Skeletal muscle satellite cell (primary cell): Measurements from ENCODE around the gene ARIH1.
"Not testable (repeated sequence)": the region's sequence is repeated elsewhere in the genome, so short reads cannot be mapped to it uniquely, and the experiment has no call there.

Experiments
- H3K27me3 ChIP-seq: 2 replicates; pipeline ENCODE4 v1.7.0; 2013; ENCODE audit warnings: low read length; ENCODE audit not compliant: control insufficient read depth, insufficient read depth
- H3K36me3 ChIP-seq: 2 replicates; pipeline ENCODE4 v1.7.0; 2013; ENCODE audit warnings: mild to moderate bottlenecking, control low read depth, low read length; ENCODE audit not compliant: insufficient read depth
- H3K4me1 ChIP-seq: 2 replicates; pipeline ENCODE4 v1.7.0; 2013; ENCODE audit warnings: low read length; ENCODE audit not compliant: control insufficient read depth, insufficient read depth
- H3K4me2 ChIP-seq: 2 replicates; pipeline ENCODE4 v1.7.0; 2013; ENCODE audit warnings: mild to moderate bottlenecking, low read length
- H3K4me3 ChIP-seq: 2 replicates; pipeline ENCODE4 v1.7.0; 2013; ENCODE audit warnings: low read length
- H3K9ac ChIP-seq: 2 replicates; pipeline ENCODE4 v1.7.0; 2013; ENCODE audit warnings: mild to moderate bottlenecking, low read depth, low read length, moderate library complexity
- H3K9me3 ChIP-seq: replicated peaks from 2 replicates; pipeline ENCODE4 v1.7.0; 2013; ENCODE audit warnings: mild to moderate bottlenecking, control low read depth, low read length

Gene ARIH1

GRCh38 chr15:72614810-72615532 is 140.8 kb downstream of the ARIH1 start:
- H3K4me3 ChIP-seq: no peak overlapping the region
- H3K4me2 ChIP-seq: no peak overlapping the region
- no peaks in the 10 kb centered on the region for H3K36me3 ChIP-seq
- no peaks in the 10 kb centered on the region for H3K9me3 ChIP-seq
- no peaks in the 10 kb centered on the region for H3K4me1 ChIP-seq
- no peak overlapping the region for H3K9ac ChIP-seq
- no peaks in the 10 kb centered on the region for H3K27me3 ChIP-seq

- not testable (repeated sequence) for H3K4me3 ChIP-seq, H3K36me3 ChIP-seq, H3K4me1 ChIP-seq, H3K9ac ChIP-seq, H3K27me3 ChIP-seq, H3K4me2 ChIP-seq, H3K9me3 ChIP-seq
These were observed 141.6 kb downstream of the ARIH1 start for GRCh38 chr15:72615533-72616233.

GRCh38 chr15:72616491-72617210 is 142.5 kb downstream of the ARIH1 start:
- no peaks in the 10 kb centered on the region for H3K27me3 ChIP-seq
- H3K36me3 ChIP-seq: no peaks in the 10 kb centered on the region
- H3K4me3 ChIP-seq: no peak overlapping the region

GRCh38 chr15:72623854-72624253 is 149.7 kb downstream of the ARIH1 start:
- not testable (repeated sequence) for H3K4me3 ChIP-seq, H3K9me3 ChIP-seq, H3K9ac ChIP-seq, H3K4me2 ChIP-seq, H3K27me3 ChIP-seq, H3K4me1 ChIP-seq, H3K36me3 ChIP-seq

More at GRCh38 chr15:72616491-72617210, 142.5 kb downstream of the ARIH1 start:
- H3K9me3 ChIP-seq: no peaks in the 10 kb centered on the region
- H3K4me1 ChIP-seq: no peaks in the 10 kb centered on the region
- H3K9ac ChIP-seq: no peak overlapping the region
- no peak overlapping the region for H3K4me2 ChIP-seq

- H3K9ac ChIP-seq, H3K4me3 ChIP-seq, H3K9me3 ChIP-seq, H3K36me3 ChIP-seq, H3K4me1 ChIP-seq, H3K4me2 ChIP-seq, H3K27me3 ChIP-seq: not testable (repeated sequence)
These were observed 152.0 kb downstream of the ARIH1 start for GRCh38 chr15:72626153-72626552.

GRCh38 chr15:72628249-72629067 is 154.3 kb downstream of the ARIH1 start:
- H3K4me3 ChIP-seq, H3K4me2 ChIP-seq, H3K9ac ChIP-seq, H3K4me1 ChIP-seq, H3K9me3 ChIP-seq, H3K36me3 ChIP-seq, H3K27me3 ChIP-seq: not testable (repeated sequence)

- not testable (repeated sequence) for H3K4me2 ChIP-seq, H3K9ac ChIP-seq, H3K36me3 ChIP-seq, H3K9me3 ChIP-seq, H3K4me1 ChIP-seq, H3K27me3 ChIP-seq, H3K4me3 ChIP-seq
These were observed 155.0 kb downstream of the ARIH1 start for GRCh38 chr15:72629068-72629570.

GRCh38 chr15:72636519-72637282 is 162.6 kb downstream of the ARIH1 start:
- H3K27me3 ChIP-seq, H3K9me3 ChIP-seq, H3K36me3 ChIP-seq, H3K4me1 ChIP-seq: not testable (repeated sequence)
- H3K4me3 ChIP-seq: peak overlapping the region; percentile 63
- peak overlapping the region; percentile 59 for H3K4me2 ChIP-seq
- peak overlapping the region; percentile 58 for H3K9ac ChIP-seq

GRCh38 chr15:72639759-72640483 is 165.8 kb downstream of the ARIH1 start:
- not testable (repeated sequence) for H3K4me3 ChIP-seq, H3K9me3 ChIP-seq, H3K9ac ChIP-seq, H3K4me1 ChIP-seq, H3K36me3 ChIP-seq, H3K4me2 ChIP-seq, H3K27me3 ChIP-seq

GRCh38 chr15:72642271-72642670 is 168.1 kb downstream of the ARIH1 start:
- not testable (repeated sequence) for H3K4me2 ChIP-seq

More at GRCh38 chr15:72642271-72642670, 168.1 kb downstream of the ARIH1 start:
- not testable (repeated sequence) for H3K4me1 ChIP-seq, H3K4me3 ChIP-seq, H3K9ac ChIP-seq, H3K36me3 ChIP-seq, H3K9me3 ChIP-seq, H3K27me3 ChIP-seq
